GM12875 (cell line): ENCODE measurements around the gene GUCA2A.

Experiments used
- H3K4me3 ChIP-seq: one replicate; pipeline ENCODE4 v1.5.1; 2011; ENCODE audit warnings: low read depth, low read length, control low read depth
- CTCF ChIP-seq: IDR thresholded peaks from 2 replicates; pipeline ENCODE4 v1.5.1; 2011; ENCODE audit warnings: low read depth, mild to moderate bottlenecking, control low read depth, inconsistent platforms, low read length, moderate library complexity, borderline replicate concordance; ENCODE audit not compliant: insufficient read depth

GUCA2A gene

GRCh38 chr1:42139444-42139843, 25.1 kb downstream of the GUCA2A start:
- TF ChIP-seq CTCF, result no peak
- no peak overlapping the region for H3K4me3 ChIP-seq

GRCh38 chr1:42138586-42138985, 26.0 kb downstream of the GUCA2A start:
- H3K4me3 ChIP-seq, result no peak overlapping the region
- no peak for TF ChIP-seq CTCF

GRCh38 chr1:42137766-42138165, 26.8 kb downstream of the GUCA2A start:
- TF ChIP-seq CTCF, result no peak
- no peak overlapping the region for H3K4me3 ChIP-seq

GRCh38 chr1:42136466-42136865, 28.1 kb downstream of the GUCA2A start:
- no peak for TF ChIP-seq CTCF
- H3K4me3 ChIP-seq, result no peak overlapping the region

- TF ChIP-seq CTCF, result no peak
These were observed 29.1 kb downstream of the GUCA2A start for GRCh38 chr1:42135426-42135825.

GRCh38 chr1:42133809-42134526, 30.6 kb downstream of the GUCA2A start:
- H3K4me3 ChIP-seq, result no peak overlapping the region
- TF ChIP-seq CTCF, result no peak

More at GRCh38 chr1:42135426-42135825, 29.1 kb downstream of the GUCA2A start:
- no peak overlapping the region for H3K4me3 ChIP-seq

- no peak for TF ChIP-seq CTCF
- no peak overlapping the region for H3K4me3 ChIP-seq
These were observed 31.2 kb downstream of the GUCA2A start for GRCh38 chr1:42133390-42133789.
